Natural killer cell (primary cell): ENCODE measurements around the gene BPIFB1. TPM values are rescaled to one million over a fixed set of nuclear protein-coding genes. Genes with fewer than 3 reads are reported as not detected.

Source experiments
- ATAC-seq, 3 donors: fragments of 150-1000 bp in 2 of 3; fragments of 200-7000 bp in 1 of 3; cut with Tn5 transposase; 1 replicate in 1 of 3; 2 replicates in 2 of 3; pipeline ENCODE4 v1.10.0; 2021; ENCODE audit warnings: mild to moderate bottlenecking in 2 of 3, moderate library complexity in 2 of 3
- DNase-seq, 2 donors: peaks; one replicate each; pipeline versions ENCODE4 v3.0.0 to v3.0.0-alpha.2; 2013 to 2021; ENCODE audit warnings: mixed read lengths in 1 of 2
- H3K27ac ChIP-seq: one replicate; pipeline ENCODE4 v1.5.1; 2013; ENCODE audit warnings: mild to moderate bottlenecking, low read length
- H3K27me3 ChIP-seq: one replicate; pipeline ENCODE4 v1.6.1; 2013; ENCODE audit warnings: low read length; ENCODE audit not compliant: control insufficient read depth, insufficient read depth
- H3K36me3 ChIP-seq: one replicate; pipeline ENCODE4 v1.6.1; 2013; ENCODE audit warnings: low read length; ENCODE audit not compliant: control insufficient read depth, insufficient read depth
- H3K4me1 ChIP-seq: one replicate; pipeline ENCODE4 v1.6.1; 2013; ENCODE audit warnings: low read length; ENCODE audit not compliant: control insufficient read depth, insufficient read depth
- H3K4me3 ChIP-seq: one replicate; pipeline ENCODE4 v1.5.1; 2013; ENCODE audit warnings: low read length
- H3K9me3 ChIP-seq: one replicate; pipeline ENCODE4 v1.6.1; 2013; ENCODE audit warnings: low read length; ENCODE audit not compliant: control insufficient read depth, insufficient read depth
- H3K27ac Mint-ChIP-seq, 2 donors: one replicate each; pipeline ENCODE4 v1.8.0; 2022; ENCODE audit warnings: mild to moderate bottlenecking in 2 of 2, mixed read lengths in 2 of 2, moderate library complexity in 1 of 2
- H3K27me3 Mint-ChIP-seq, 2 donors: one replicate each; pipeline ENCODE4 v1.8.0; 2022; ENCODE audit warnings: low read depth in 2 of 2, mixed read lengths in 2 of 2
- H3K36me3 Mint-ChIP-seq: one replicate; pipeline ENCODE4 v1.8.0; 2022; ENCODE audit warnings: mixed read lengths
- H3K4me1 Mint-ChIP-seq, 2 donors: one replicate each; pipeline ENCODE4 v1.8.0; 2022; ENCODE audit warnings: mixed read lengths in 2 of 2
- H3K4me3 Mint-ChIP-seq: one replicate; pipeline ENCODE4 v1.8.0; 2022; ENCODE audit warnings: mild to moderate bottlenecking, moderate library complexity, mixed read lengths
- H3K9me3 Mint-ChIP-seq, 2 donors: one replicate each; pipeline ENCODE4 v1.8.0; 2022; ENCODE audit warnings: mixed read lengths in 2 of 2
- CTCF ChIP-seq: fragments of 200-600 bp; IDR thresholded peaks from one replicate; pipeline ENCODE4 v1.8.0; 2022; ENCODE audit warnings: antibody characterized with exemption
- WGBS: methylation state at CpG from one replicate; pipeline ENCODE4 v1.1.7; 2013; ENCODE audit warnings: missing lambda C conversion rate; ENCODE audit not compliant: insufficient coverage; 5-methylcytosine and 5-hydroxymethylcytosine counted together
- intact Hi-C: fragments of 100-400 bp; cut with micrococcal nuclease; formaldehyde crosslinking; loops from one replicate; pipeline ENCODE4 v1.14.2; 2022
- total RNA-seq, 4 donors: library from RNA; stranded (reverse); fragments of 120-200 nt in 1 of 4; gene quantifications; one replicate each; pipeline versions ENCODE4 v1.2.3 to v1.2.4, GENCODE V29; 2013 to 2022

BPIFB1 gene
- total RNA-seq, 3 donors from 2014 or later (not counting 1 experiment from before 2014, with no cell fraction given), result not detected

GRCh38 chr20:33284937-33285336, 1.9 kb downstream of the BPIFB1 start:
- Histone ChIP-seq H3K36me3 (no peaks in the 10 kb centered on the region), H3K27ac (no peak overlapping the region), H3K4me3 (no peak overlapping the region), H3K27me3 (no peaks in the 10 kb centered on the region), H3K9me3 (no peaks in the 10 kb centered on the region), H3K4me1 (no peaks in the 10 kb centered on the region)
- no peak for TF ChIP-seq CTCF
- no peaks in the 10 kb centered on the region for H3K36me3 Mint-ChIP-seq
- no peaks in the 10 kb centered on the region for H3K9me3 Mint-ChIP-seq
- ATAC-seq (no peak), DNase-seq (no peak)
- intact Hi-C loops, result no loop called here
- H3K4me1 Mint-ChIP-seq, result peaks cover 0 to 3% of the 10 kb centered on the region in 2 donors
- H3K27me3 Mint-ChIP-seq, result peaks cover 29 to 37% of the 10 kb centered on the region in 2 donors
- no peak overlapping the region for H3K27ac Mint-ChIP-seq
- H3K4me3 Mint-ChIP-seq, result no peak overlapping the region
- WGBS, result 58% methylated on average over 2 of the region's 2 CpGs

DNA sequence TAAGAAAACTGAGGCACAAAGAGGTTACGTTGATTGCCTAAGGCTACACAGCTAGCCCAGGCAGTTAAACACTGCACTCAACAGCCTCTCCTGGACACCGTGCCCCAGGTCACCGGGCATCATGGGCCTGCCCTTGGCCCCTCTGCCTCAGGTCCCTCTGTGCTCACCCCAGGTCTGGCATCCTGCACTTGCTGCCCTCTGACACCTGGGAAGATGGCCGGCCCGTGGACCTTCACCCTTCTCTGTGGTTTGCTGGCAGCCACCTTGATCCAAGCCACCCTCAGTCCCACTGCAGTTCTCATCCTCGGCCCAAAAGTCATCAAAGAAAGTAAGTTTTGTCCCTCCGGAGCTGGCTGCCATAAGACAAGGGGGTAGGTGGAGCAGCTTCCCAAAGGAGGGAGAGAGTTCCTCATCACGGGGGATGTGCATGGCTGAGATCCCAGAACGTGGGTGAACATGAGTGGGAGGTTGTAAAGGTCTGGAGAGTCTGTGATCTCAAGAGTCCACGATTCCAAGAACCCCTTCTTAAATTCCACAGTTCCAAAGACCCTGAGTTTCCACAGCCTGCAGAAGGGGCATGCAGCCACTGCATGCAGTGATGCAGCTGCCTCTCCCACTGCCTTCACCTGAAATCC, 3.0 kb downstream of the BPIFB1 start:
- peaks cover 24 to 33% of the 10 kb centered on the region in 2 donors for H3K27me3 Mint-ChIP-seq
- H3K36me3 Mint-ChIP-seq, result no peaks in the 10 kb centered on the region
- Histone ChIP-seq H3K27me3 (no peaks in the 10 kb centered on the region), H3K4me3 (no peak overlapping the region), H3K27ac (no peak overlapping the region), H3K9me3 (no peaks in the 10 kb centered on the region), H3K36me3 (no peaks in the 10 kb centered on the region), H3K4me1 (no peaks in the 10 kb centered on the region)
- WGBS, result 80% methylated on average over 10 of the region's 10 CpGs
- intact Hi-C loops, result no loop called here
- H3K4me1 Mint-ChIP-seq, result peaks cover 0 to 3% of the 10 kb centered on the region in 2 donors
- no peaks in the 10 kb centered on the region for H3K9me3 Mint-ChIP-seq
- DNase-seq, result no peak
- TF ChIP-seq CTCF, result no peak
- H3K27ac Mint-ChIP-seq, result no peak overlapping the region
- no peak overlapping the region for H3K4me3 Mint-ChIP-seq
- ATAC-seq, result no peak

DNA sequence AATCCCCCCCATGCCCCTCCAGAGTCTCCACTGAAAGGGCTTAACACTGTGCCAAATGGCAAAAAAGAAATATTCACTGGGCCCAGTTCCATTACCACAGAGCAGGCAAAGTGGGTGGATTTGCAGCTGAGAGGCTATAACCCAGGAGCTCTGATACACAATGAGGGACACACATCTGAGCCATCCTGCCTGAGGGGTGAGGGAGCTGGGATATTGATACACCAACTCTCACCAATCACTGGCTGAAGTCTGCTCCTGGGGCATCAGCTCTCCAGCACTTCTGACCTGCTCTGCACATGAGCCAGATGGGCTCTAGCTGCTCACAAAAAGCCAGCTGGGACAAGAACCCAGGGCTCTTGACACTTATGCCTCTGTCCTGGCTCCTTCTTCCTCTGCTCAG, 4.9 kb downstream of the BPIFB1 start:
- no peaks in the 10 kb centered on the region for H3K27me3 ChIP-seq
- intact Hi-C loops, result no loop called here
- ATAC-seq (no peak), DNase-seq (no peak)
- H3K27ac ChIP-seq, result no peak overlapping the region
- no peaks in the 10 kb centered on the region for H3K4me1 ChIP-seq
- H3K9me3 Mint-ChIP-seq, result no peaks in the 10 kb centered on the region
- H3K4me3 ChIP-seq, result no peak overlapping the region
- H3K9me3 ChIP-seq, result no peaks in the 10 kb centered on the region
- no peaks in the 10 kb centered on the region for H3K36me3 Mint-ChIP-seq
- no peaks in the 10 kb centered on the region for H3K36me3 ChIP-seq
- no peak overlapping the region for H3K4me3 Mint-ChIP-seq
- H3K27me3 Mint-ChIP-seq, result peaks cover 22 to 39% of the 10 kb centered on the region in 2 donors
- no peak for TF ChIP-seq CTCF
- peaks cover 0 to 8% of the 10 kb centered on the region in 2 donors for H3K4me1 Mint-ChIP-seq
- H3K27ac Mint-ChIP-seq, result no peak overlapping the region

- ATAC-seq, result no peak
- H3K27me3 Mint-ChIP-seq, result peaks cover 9 to 34% of the 10 kb centered on the region in 2 donors
Measured at GRCh38 chr20:33290852-33291251, 7.8 kb downstream of the BPIFB1 start.

More at GRCh38 chr20:33290852-33291251, 7.8 kb downstream of the BPIFB1 start:
- Mint-ChIP-seq H3K9me3 (no peaks in the 10 kb centered on the region), H3K4me1 (peaks cover 0 to 5% of the 10 kb centered on the region in 2 donors), H3K36me3 (no peaks in the 10 kb centered on the region), H3K4me3 (no peak overlapping the region), H3K27ac (no peak overlapping the region)
- TF ChIP-seq CTCF, result no peak
- 92% methylated on average over 13 of the region's 13 CpGs for WGBS
- Histone ChIP-seq H3K4me3 (no peak overlapping the region), H3K36me3 (no peaks in the 10 kb centered on the region), H3K9me3 (no peaks in the 10 kb centered on the region), H3K4me1 (no peaks in the 10 kb centered on the region), H3K27ac (no peak overlapping the region), H3K27me3 (no peaks in the 10 kb centered on the region)
- intact Hi-C loops, result no loop called here
- no peak for DNase-seq
